BLaER1 (cell line): ENCODE data around the gene CTDSPL.
A peak's percentile ranks its signal among the peaks of the same experiment; 100 is the strongest.

Experiments
- H3K27ac ChIP-seq: shearing (Covaris generic); formaldehyde crosslinking; 2 replicates; pipeline ENCODE4 v1.8.1; 2022
- H3K27me3 ChIP-seq: shearing (Covaris generic); formaldehyde crosslinking; 2 replicates; pipeline ENCODE4 v1.8.1; 2022
- H3K36me3 ChIP-seq: shearing (Covaris generic); formaldehyde crosslinking; 2 replicates; pipeline ENCODE4 v1.8.1; 2022
- H3K4me1 ChIP-seq: shearing (Covaris generic); formaldehyde crosslinking; 2 replicates; pipeline ENCODE4 v1.8.1; 2022
- H3K4me2 ChIP-seq: shearing (Covaris generic); formaldehyde crosslinking; 2 replicates; pipeline ENCODE4 v1.8.1; 2022
- H3K4me3 ChIP-seq: shearing (Covaris generic); formaldehyde crosslinking; 2 replicates; pipeline ENCODE4 v1.8.1; 2022
- H3K9ac ChIP-seq: shearing (Covaris generic); formaldehyde crosslinking; 2 replicates; pipeline ENCODE4 v1.8.1; 2022
- H3K9me3 ChIP-seq: shearing (Covaris generic); formaldehyde crosslinking; 2 replicates; pipeline ENCODE4 v1.8.1; 2022
- H4K20me1 ChIP-seq: shearing (Covaris generic); formaldehyde crosslinking; 2 replicates; pipeline ENCODE4 v1.8.1; 2022
- Cebpa-rat ChIP-seq: shearing (Covaris generic); IDR thresholded peaks from 2 replicates; pipeline ENCODE4 v1.8.1; 2022

The CTDSPL gene

GRCh38 chr3:37997342-37997741 is 135.7 kb downstream of the CTDSPL start:
- H3K9ac ChIP-seq = no peak overlapping the region
- H3K4me3 ChIP-seq = no peak overlapping the region
- H3K27me3 ChIP-seq = no peaks in the 10 kb centered on the region
- no peak overlapping the region; the same call in 1 of the 2 replicates for H3K4me2 ChIP-seq
- H3K36me3 ChIP-seq = peaks cover 59% of the 10 kb centered on the region
- H3K9me3 ChIP-seq = no peaks in the 10 kb centered on the region
- H4K20me1 ChIP-seq = no peaks in the 10 kb centered on the region
- H3K27ac ChIP-seq = no peak overlapping the region
- H3K4me1 ChIP-seq = peaks cover 52% of the 10 kb centered on the region
- TF ChIP-seq Cebpa-rat = no peak

- peaks cover 52% of the 10 kb centered on the region for H3K4me1 ChIP-seq
- no peak overlapping the region; the same call in 1 of the 2 replicates for H3K4me3 ChIP-seq
- peak overlapping the region; percentile 78 for H3K9ac ChIP-seq
- H3K27ac ChIP-seq = peak overlapping the region; percentile 92
- H3K9me3 ChIP-seq = no peaks in the 10 kb centered on the region
- no peaks in the 10 kb centered on the region for H3K27me3 ChIP-seq
- H3K4me2 ChIP-seq = peak overlapping the region; percentile 95
- H4K20me1 ChIP-seq = no peaks in the 10 kb centered on the region
- TF ChIP-seq Cebpa-rat = no peak
- peaks cover 64% of the 10 kb centered on the region for H3K36me3 ChIP-seq
These were observed 136.2 kb downstream of the CTDSPL start for GRCh38 chr3:37997791-37998370.

DNA sequence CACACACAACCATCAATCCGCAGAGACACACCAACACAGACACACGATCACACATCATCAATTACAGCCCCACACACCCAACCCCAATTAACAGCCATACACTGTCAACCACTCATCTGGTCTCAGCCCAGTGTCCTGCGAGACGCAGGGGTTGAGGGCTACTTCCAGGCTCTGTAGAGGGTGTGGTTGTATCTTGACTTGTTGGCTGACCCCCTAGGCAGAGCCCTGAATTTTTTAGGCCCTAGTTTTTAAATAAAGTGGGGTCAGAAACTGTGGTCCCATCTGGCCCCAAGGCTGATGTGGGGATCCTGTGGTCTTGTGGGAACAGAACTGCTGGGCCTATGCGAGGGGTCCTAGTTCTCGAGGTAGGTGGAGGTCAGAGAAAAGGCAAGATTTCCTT is 138.2 kb downstream of the CTDSPL start:
- Histone ChIP-seq H3K4me2 (no peak overlapping the region), H3K27ac (no peak overlapping the region), H3K9me3 (no peaks in the 10 kb centered on the region), H3K4me3 (no peak overlapping the region), H3K4me1 (peaks cover 43% of the 10 kb centered on the region), H3K27me3 (no peaks in the 10 kb centered on the region), H3K9ac (no peak overlapping the region), H3K36me3 (peaks cover 81% of the 10 kb centered on the region), H4K20me1 (peaks cover 14% of the 10 kb centered on the region)
- TF ChIP-seq Cebpa-rat = no peak

DNA sequence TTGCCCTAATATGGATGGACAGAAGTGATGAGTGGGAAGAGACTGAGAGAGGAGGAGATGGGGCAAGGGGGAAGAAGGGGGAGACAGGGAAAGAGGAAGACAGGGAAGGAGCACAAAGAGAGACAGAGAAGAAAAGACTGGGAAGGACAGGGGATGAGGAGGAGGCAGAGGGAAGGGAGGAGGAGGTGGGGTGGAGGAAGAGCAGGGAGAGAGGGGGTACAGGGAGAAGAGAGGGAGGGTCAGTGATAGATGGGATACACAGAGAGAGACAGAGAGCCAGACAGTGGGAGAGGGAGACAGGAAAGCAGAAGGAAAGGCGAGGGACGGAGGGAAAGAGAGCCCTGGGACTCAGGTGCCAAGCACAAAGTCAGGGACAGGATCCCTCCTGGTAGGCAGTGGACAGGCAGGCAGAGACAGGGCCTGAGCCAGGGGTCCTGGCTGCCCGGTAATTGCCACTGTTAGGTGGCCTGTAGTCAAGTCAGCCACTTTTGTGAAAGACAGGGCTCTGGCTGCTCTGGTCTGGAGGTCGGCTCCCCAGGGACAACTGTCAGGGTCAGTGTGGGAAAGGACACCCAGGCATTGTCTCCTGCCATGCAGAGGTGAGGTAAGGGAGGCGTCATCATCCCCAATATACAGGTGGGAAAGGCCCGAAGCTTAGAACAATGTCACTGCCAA is 138.7 kb downstream of the CTDSPL start:
- no peak for TF ChIP-seq Cebpa-rat
- H3K36me3 ChIP-seq = peaks cover 85% of the 10 kb centered on the region
- no peaks in the 10 kb centered on the region for H3K9me3 ChIP-seq
- peaks cover 38% of the 10 kb centered on the region for H3K4me1 ChIP-seq
- H3K27me3 ChIP-seq = no peaks in the 10 kb centered on the region
- no peak overlapping the region for H3K4me3 ChIP-seq
- H3K27ac ChIP-seq = no peak overlapping the region
- no peak overlapping the region for H3K4me2 ChIP-seq
- H3K9ac ChIP-seq = no peak overlapping the region
- peaks cover 20% of the 10 kb centered on the region for H4K20me1 ChIP-seq

DNA sequence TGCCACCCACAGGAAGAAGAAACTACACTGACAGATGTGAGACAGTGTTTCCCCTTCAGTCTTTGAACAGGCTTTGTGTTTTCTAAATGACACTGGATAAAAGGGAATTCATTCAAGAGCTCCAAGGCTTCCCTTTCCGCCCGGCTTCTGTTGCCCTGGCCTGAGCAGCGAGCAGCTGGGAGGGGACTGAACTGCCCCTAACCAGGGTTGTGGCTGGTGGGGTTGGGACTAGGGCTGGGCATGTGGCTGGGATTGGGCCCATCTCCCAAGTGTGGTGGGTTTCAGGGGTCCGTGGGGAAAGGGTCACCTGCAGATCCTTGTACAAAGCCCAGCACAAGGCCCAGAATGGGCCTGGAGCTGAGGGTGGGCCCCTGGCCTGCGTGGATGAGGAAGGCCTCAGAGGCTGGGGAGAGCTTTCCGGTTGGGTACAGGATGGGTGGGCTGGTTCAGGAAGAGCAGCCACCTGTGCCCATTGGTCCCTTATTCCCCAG is 139.3 kb downstream of the CTDSPL start:
- no peak overlapping the region for H3K9ac ChIP-seq
- H3K9me3 ChIP-seq = no peaks in the 10 kb centered on the region
- H3K4me3 ChIP-seq = no peak overlapping the region
- peaks cover 31% of the 10 kb centered on the region for H3K4me1 ChIP-seq
- H3K36me3 ChIP-seq = peaks cover 85% of the 10 kb centered on the region
- no peak for TF ChIP-seq Cebpa-rat
- H3K27ac ChIP-seq = no peak overlapping the region
- no peak overlapping the region for H3K4me2 ChIP-seq
- H4K20me1 ChIP-seq = peaks cover 26% of the 10 kb centered on the region
- H3K27me3 ChIP-seq = no peaks in the 10 kb centered on the region

DNA sequence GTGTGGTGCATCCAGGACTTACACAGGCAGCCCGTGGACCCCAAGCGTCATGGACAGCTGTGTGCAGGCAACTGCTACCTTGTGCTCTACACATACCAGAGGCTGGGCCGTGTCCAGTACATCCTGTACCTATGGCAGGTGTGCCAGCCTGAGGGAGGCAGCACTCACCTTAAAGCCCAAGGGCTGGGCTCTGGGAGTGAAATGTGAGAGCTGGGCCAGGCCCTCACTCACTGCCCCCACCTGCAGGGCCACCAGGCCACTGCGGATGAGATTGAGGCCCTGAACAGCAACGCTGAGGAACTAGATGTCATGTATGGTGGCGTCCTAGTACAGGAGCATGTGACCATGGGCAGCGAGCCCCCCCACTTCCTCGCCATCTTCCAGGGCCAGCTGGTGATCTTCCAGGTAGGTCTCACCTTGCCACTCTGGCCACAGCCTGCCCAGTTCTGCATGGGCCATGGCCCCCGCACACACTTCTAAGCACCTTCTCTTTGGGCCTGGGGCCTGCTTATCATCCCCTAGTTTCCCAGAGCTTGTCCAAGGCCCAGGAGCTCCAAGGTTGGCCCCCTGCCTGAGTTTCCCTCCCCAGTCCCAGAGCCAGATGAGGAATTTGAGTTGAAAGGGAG is 139.9 kb downstream of the CTDSPL start:
- peaks cover 26% of the 10 kb centered on the region for H3K4me1 ChIP-seq
- no peaks in the 10 kb centered on the region for H3K27me3 ChIP-seq
- no peak overlapping the region for H3K4me3 ChIP-seq
- no peak overlapping the region for H3K27ac ChIP-seq
- peaks cover 32% of the 10 kb centered on the region for H4K20me1 ChIP-seq
- no peak for TF ChIP-seq Cebpa-rat
- peaks cover 85% of the 10 kb centered on the region for H3K36me3 ChIP-seq
- H3K9ac ChIP-seq = 0 out of 2 replicates have a peak overlapping the region, but pooled peaks have one; percentile 4
- H3K9me3 ChIP-seq = no peaks in the 10 kb centered on the region
- H3K4me2 ChIP-seq = no peak overlapping the region

DNA sequence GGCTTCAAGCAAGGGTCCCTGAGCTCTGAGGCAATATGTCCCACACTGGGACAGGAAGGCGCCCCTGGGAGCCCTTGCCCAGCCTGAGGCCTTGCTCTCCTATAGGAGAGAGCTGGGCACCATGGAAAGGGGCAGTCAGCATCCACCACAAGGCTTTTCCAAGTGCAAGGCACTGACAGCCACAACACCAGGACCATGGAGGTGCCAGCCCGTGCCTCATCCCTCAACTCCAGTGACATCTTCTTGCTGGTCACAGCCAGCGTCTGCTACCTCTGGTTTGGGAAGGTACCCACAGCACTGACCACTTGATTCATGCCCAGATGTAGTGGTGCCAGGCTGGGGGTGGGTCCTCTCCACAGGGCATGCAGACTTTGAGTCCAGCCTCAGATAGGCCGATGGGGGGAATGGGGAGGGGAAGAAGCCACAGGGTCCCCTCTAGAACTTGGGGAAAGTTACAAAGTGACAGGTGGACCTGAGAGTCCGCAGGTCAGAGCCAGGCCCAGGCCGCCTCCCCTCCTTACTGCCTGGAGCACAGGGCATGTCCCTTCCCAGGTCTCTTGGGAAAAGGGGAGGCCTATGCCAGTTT is 140.7 kb downstream of the CTDSPL start:
- Histone ChIP-seq H3K27me3 (no peaks in the 10 kb centered on the region), H3K27ac (no peak overlapping the region), H3K9ac (0 out of 2 replicates have a peak overlapping the region, but pooled peaks have one; percentile 4), H3K4me2 (no peak overlapping the region), H3K4me3 (no peak overlapping the region), H3K36me3 (peaks cover 87% of the 10 kb centered on the region), H3K9me3 (no peaks in the 10 kb centered on the region), H3K4me1 (peaks cover 18% of the 10 kb centered on the region), H4K20me1 (peaks cover 33% of the 10 kb centered on the region)
- no peak for TF ChIP-seq Cebpa-rat

DNA sequence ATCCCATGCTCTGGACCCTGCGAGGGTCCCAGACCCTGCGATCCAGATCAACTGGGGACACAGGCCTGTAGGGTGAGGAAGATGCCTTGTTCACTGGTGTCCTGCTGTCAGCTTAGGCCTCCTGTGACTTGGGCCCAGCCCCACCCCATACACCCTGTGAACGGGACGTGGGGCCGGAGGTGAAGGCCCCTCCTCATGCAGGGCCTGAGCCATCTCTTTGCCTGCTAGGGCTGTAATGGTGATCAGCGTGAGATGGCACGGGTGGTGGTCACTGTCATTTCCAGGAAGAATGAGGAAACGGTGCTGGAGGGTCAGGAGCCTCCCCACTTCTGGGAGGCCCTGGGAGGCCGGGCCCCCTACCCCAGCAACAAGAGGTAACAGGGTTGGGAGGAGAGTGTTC is 141.3 kb downstream of the CTDSPL start:
- Histone ChIP-seq H3K4me3 (no peak overlapping the region), H4K20me1 (peaks cover 33% of the 10 kb centered on the region), H3K36me3 (peaks cover 87% of the 10 kb centered on the region), H3K27ac (no peak overlapping the region), H3K9ac (no peak overlapping the region), H3K9me3 (no peaks in the 10 kb centered on the region), H3K27me3 (no peaks in the 10 kb centered on the region), H3K4me1 (peaks cover 13% of the 10 kb centered on the region), H3K4me2 (no peak overlapping the region)
- TF ChIP-seq Cebpa-rat = no peak

GRCh38 chr3:38003371-38003816 is 141.7 kb downstream of the CTDSPL start:
- TF ChIP-seq Cebpa-rat = no peak
- Histone ChIP-seq H4K20me1 (peaks cover 33% of the 10 kb centered on the region), H3K4me1 (peaks cover 8% of the 10 kb centered on the region), H3K27ac (no peak overlapping the region), H3K9ac (no peak overlapping the region), H3K4me3 (no peak overlapping the region), H3K36me3 (peaks cover 89% of the 10 kb centered on the region), H3K9me3 (no peaks in the 10 kb centered on the region), H3K4me2 (no peak overlapping the region), H3K27me3 (no peaks in the 10 kb centered on the region)
